Neural cell (in vitro differentiated cells): Measurements from ENCODE around the gene ACTG1. TPM values are rescaled to one million over a fixed set of nuclear protein-coding genes. Genes with fewer than 3 reads are reported as not detected.
A peak's percentile ranks its signal among the peaks of the same experiment; 100 is the strongest.

Experiments used
- H2AFZ ChIP-seq: fragments of 200-600, 300-800 bp; sonication (generic), shearing (Covaris generic); 2 replicates; pipeline ENCODE4 v1.6.0; 2014; ENCODE audit warnings: low read depth, mild to moderate bottlenecking, antibody characterized with exemption, low read length, moderate library complexity
- H3F3A ChIP-seq: fragments of 200-600 bp; shearing (Covaris generic); 2 replicates; pipeline ENCODE4 v1.6.1; 2016; ENCODE audit warnings: mild to moderate bottlenecking, moderate library complexity, mixed read lengths, antibody characterized with exemption, low read length; ENCODE audit not compliant: insufficient read depth, poor library complexity, severe bottlenecking
- H3K27ac ChIP-seq: fragments of 200-600, 300-800 bp; sonication (generic), shearing (Covaris generic); 2 replicates; pipeline ENCODE4 v1.5.1; 2014; ENCODE audit warnings: mild to moderate bottlenecking, low read length, moderate library complexity
- H3K27me3 ChIP-seq: fragments of 300-800, 200-600 bp; sonication (generic), shearing (Covaris generic); 2 replicates; pipeline ENCODE4 v1.6.0; 2014; ENCODE audit warnings: mild to moderate bottlenecking, low read depth, low read length, moderate library complexity; ENCODE audit not compliant: insufficient read depth
- H3K36me3 ChIP-seq: fragments of 300-800, 200-600 bp; sonication (generic), shearing (Covaris generic); 2 replicates; pipeline ENCODE4 v1.5.1; 2014; ENCODE audit warnings: mild to moderate bottlenecking, antibody characterized with exemption, low read length, moderate library complexity; ENCODE audit not compliant: insufficient read depth
- H3K4me2 ChIP-seq: fragments of 300-800, 200-600 bp; sonication (generic), shearing (Covaris generic); 2 replicates; pipeline ENCODE4 v1.6.0; 2014; ENCODE audit warnings: mild to moderate bottlenecking, low read length
- H3K4me3 ChIP-seq: fragments of 300-800, 200-600 bp; sonication (generic), shearing (Covaris generic); 2 replicates; pipeline ENCODE4 v1.5.1; 2014; ENCODE audit warnings: mild to moderate bottlenecking, low read length, moderate library complexity
- H3K79me2 ChIP-seq: fragments of 200-600 bp; shearing (Covaris generic); replicated peaks from 2 replicates; pipeline ENCODE4 v1.6.0; 2014; ENCODE audit warnings: mild to moderate bottlenecking, low read length, moderate library complexity; ENCODE audit not compliant: insufficient read depth
- H3K9ac ChIP-seq: fragments of 300-800, 200-600 bp; sonication (generic), shearing (Covaris generic); 2 replicates; pipeline ENCODE4 v1.6.1; 2016; ENCODE audit warnings: mild to moderate bottlenecking, low read length, mixed read lengths
- H3K9me2 ChIP-seq: fragments of 200-600 bp; shearing (Covaris generic); 2 replicates; pipeline ENCODE4 v1.6.1; 2016; ENCODE audit warnings: mild to moderate bottlenecking, low read length, mixed read lengths; ENCODE audit not compliant: insufficient read depth
- H3K9me3 ChIP-seq: fragments of 200-600, 300-800 bp; sonication (generic), shearing (Covaris generic); 2 replicates; pipeline ENCODE4 v1.6.1; 2016; ENCODE audit warnings: mild to moderate bottlenecking, mixed run types, low read length, moderate library complexity, mixed read lengths
- H4K20me1 ChIP-seq: fragments of 200-600 bp; shearing (Covaris generic); 2 replicates; pipeline ENCODE4 v1.6.1; 2016; ENCODE audit warnings: mild to moderate bottlenecking, mixed run types; ENCODE audit not compliant: insufficient read depth
- EP300 ChIP-seq: fragments of 450-650 bp; conservative IDR thresholded peaks from 2 replicates; pipeline ENCODE4 v1.6.1; 2014; ENCODE audit warnings: antibody characterized with exemption, mild to moderate bottlenecking, moderate library complexity; ENCODE audit not compliant: poor library complexity, severe bottlenecking
- EZH2 ChIP-seq: fragments of 200-600, 300-800 bp; shearing (Covaris generic), sonication (generic); IDR thresholded peaks from 2 replicates; pipeline ENCODE4 v1.6.1; 2014; ENCODE audit warnings: antibody characterized with exemption, low read length, borderline replicate concordance, mild to moderate bottlenecking; ENCODE audit not compliant: insufficient read depth, poor library complexity, severe bottlenecking
- MXI1 ChIP-seq: fragments of 450-650 bp; conservative IDR thresholded peaks from 2 replicates; pipeline ENCODE4 v1.6.1; 2014; ENCODE audit warnings: antibody characterized with exemption, mild to moderate bottlenecking; ENCODE audit not compliant: poor library complexity, severe bottlenecking
- POLR2AphosphoS5 ChIP-seq: IDR thresholded peaks from 2 replicates; pipeline ENCODE4 v1.6.1; 2012
- RAD21 ChIP-seq: fragments of 450-650 bp; conservative IDR thresholded peaks from 2 replicates; pipeline ENCODE4 v1.6.1; 2014; ENCODE audit warnings: antibody characterized with exemption, mild to moderate bottlenecking, moderate library complexity
- SMC3 ChIP-seq: fragments of 450-650 bp; conservative IDR thresholded peaks from 2 replicates; pipeline ENCODE4 v1.6.1; 2014; ENCODE audit warnings: antibody characterized with exemption, mild to moderate bottlenecking, moderate library complexity; ENCODE audit not compliant: poor library complexity
- TAF1 ChIP-seq: IDR thresholded peaks from 2 replicates; pipeline ENCODE4 v1.6.1; 2012; ENCODE audit warnings: low read depth
- polyA plus RNA-seq: library from polyadenylated mRNA; depleted of rRNA; stranded (reverse); fragments of >200 nt; gene quantifications from 2 replicates; pipeline ENCODE4 v1.2.3, GENCODE V29; 2014
- TF ChIP-seq, protein P1 (sequence below): IDR thresholded peaks from 2 replicates; pipeline ENCODE4 v1.6.1; 2012; ENCODE audit warnings: borderline replicate concordance
- TF ChIP-seq, protein P2 (sequence below): fragments of 450-650 bp; IDR thresholded peaks from 2 replicates; pipeline ENCODE4 v1.5.1; 2014; ENCODE audit warnings: antibody characterized with exemption, mild to moderate bottlenecking, moderate library complexity; ENCODE audit not compliant: poor library complexity, severe bottlenecking

The ACTG1 gene
- polyA plus RNA-seq, 1 donor from 2014 or later: 9,187 TPM

DNA sequence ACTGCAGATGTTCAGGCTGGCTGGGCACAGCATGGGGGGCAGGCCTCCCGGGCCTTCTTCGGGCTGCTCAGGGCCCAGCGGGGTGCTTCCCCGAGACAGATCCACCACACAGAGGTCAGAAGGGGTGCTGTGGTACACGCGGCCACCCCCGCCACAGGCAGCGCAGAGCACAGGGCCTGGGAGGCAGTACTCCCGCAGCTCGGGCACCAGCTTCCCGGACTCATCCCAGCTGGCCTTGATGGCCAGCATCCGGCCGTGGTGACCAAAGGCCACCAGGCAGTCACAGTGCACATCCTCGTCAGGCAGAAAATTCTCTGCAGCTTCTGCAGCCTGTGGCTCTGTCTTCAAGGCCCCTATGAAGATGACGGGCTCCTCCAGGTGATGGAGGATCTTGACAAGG lies 37.7 kb upstream of the ACTG1 start:
- no peaks in the 10 kb centered on the region for H3K9me2 ChIP-seq
- no peaks in the 10 kb centered on the region for H4K20me1 ChIP-seq
- no peaks in the 10 kb centered on the region for H3K36me3 ChIP-seq
- no peaks in the 10 kb centered on the region for H3F3A ChIP-seq
- H3K79me2 ChIP-seq: peaks cover 13% of the 10 kb centered on the region
- H3K9ac ChIP-seq: no peak overlapping the region
- no peaks in the 10 kb centered on the region for H3K9me3 ChIP-seq
- no peak overlapping the region for H3K27ac ChIP-seq
- peaks cover 3% of the 10 kb centered on the region for H3K27me3 ChIP-seq
- H3K4me2 ChIP-seq: no peak overlapping the region
- peak overlapping the region; percentile 99 for H3K4me3 ChIP-seq
- H2AFZ ChIP-seq: no peak overlapping the region
- no peak for TF ChIP-seq MXI1
- no peak for TF ChIP-seq RAD21
- no peak for TF ChIP-seq EZH2
- TF ChIP-seq POLR2AphosphoS5: no peak
- TF ChIP-seq EP300: no peak
- TF ChIP-seq, protein P1, sequence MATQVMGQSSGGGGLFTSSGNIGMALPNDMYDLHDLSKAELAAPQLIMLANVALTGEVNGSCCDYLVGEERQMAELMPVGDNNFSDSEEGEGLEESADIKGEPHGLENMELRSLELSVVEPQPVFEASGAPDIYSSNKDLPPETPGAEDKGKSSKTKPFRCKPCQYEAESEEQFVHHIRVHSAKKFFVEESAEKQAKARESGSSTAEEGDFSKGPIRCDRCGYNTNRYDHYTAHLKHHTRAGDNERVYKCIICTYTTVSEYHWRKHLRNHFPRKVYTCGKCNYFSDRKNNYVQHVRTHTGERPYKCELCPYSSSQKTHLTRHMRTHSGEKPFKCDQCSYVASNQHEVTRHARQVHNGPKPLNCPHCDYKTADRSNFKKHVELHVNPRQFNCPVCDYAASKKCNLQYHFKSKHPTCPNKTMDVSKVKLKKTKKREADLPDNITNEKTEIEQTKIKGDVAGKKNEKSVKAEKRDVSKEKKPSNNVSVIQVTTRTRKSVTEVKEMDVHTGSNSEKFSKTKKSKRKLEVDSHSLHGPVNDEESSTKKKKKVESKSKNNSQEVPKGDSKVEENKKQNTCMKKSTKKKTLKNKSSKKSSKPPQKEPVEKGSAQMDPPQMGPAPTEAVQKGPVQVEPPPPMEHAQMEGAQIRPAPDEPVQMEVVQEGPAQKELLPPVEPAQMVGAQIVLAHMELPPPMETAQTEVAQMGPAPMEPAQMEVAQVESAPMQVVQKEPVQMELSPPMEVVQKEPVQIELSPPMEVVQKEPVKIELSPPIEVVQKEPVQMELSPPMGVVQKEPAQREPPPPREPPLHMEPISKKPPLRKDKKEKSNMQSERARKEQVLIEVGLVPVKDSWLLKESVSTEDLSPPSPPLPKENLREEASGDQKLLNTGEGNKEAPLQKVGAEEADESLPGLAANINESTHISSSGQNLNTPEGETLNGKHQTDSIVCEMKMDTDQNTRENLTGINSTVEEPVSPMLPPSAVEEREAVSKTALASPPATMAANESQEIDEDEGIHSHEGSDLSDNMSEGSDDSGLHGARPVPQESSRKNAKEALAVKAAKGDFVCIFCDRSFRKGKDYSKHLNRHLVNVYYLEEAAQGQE: no peak
- TF ChIP-seq, protein P2, sequence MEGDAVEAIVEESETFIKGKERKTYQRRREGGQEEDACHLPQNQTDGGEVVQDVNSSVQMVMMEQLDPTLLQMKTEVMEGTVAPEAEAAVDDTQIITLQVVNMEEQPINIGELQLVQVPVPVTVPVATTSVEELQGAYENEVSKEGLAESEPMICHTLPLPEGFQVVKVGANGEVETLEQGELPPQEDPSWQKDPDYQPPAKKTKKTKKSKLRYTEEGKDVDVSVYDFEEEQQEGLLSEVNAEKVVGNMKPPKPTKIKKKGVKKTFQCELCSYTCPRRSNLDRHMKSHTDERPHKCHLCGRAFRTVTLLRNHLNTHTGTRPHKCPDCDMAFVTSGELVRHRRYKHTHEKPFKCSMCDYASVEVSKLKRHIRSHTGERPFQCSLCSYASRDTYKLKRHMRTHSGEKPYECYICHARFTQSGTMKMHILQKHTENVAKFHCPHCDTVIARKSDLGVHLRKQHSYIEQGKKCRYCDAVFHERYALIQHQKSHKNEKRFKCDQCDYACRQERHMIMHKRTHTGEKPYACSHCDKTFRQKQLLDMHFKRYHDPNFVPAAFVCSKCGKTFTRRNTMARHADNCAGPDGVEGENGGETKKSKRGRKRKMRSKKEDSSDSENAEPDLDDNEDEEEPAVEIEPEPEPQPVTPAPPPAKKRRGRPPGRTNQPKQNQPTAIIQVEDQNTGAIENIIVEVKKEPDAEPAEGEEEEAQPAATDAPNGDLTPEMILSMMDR: no peak
- TF ChIP-seq SMC3: no peak
- TF ChIP-seq TAF1: no peak

DNA sequence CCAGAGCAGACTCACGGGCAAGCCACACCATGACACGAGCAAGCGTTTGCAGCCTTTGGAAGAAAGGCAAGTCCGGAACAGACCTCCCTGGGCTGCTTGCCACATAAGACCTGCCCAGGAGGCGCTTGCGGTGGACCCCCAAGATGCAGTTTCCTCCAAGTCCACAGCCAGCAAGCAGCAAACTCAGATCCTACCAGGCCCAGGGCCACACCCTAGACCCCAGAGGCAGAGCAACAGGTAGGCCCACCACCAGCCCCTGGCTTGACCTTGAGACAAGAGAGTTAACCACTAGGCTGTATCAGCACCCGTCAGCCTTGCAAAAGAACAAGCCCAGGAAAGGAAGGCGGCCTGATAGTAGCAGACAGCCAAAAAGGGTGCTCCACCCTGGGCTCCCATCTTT lies 37.2 kb upstream of the ACTG1 start:
- H3K79me2 ChIP-seq: peaks cover 13% of the 10 kb centered on the region
- no peaks in the 10 kb centered on the region for H3F3A ChIP-seq
- H3K27ac ChIP-seq: no peak overlapping the region
- no peaks in the 10 kb centered on the region for H4K20me1 ChIP-seq
- H3K9me3 ChIP-seq: no peaks in the 10 kb centered on the region
- peaks cover 3% of the 10 kb centered on the region for H3K27me3 ChIP-seq
- H2AFZ ChIP-seq: no peak overlapping the region
- H3K36me3 ChIP-seq: no peaks in the 10 kb centered on the region
- H3K9me2 ChIP-seq: no peaks in the 10 kb centered on the region
- no peak overlapping the region for H3K4me2 ChIP-seq
- no peak overlapping the region for H3K9ac ChIP-seq
- TF ChIP-seq, protein P1: no peak
- TF ChIP-seq POLR2AphosphoS5 (no peak), EP300 (no peak), TAF1 (no peak)
- TF ChIP-seq, protein P2: no peak
- no peak overlapping the region for H3K4me3 ChIP-seq
